SU-DHL-6 (cell line): ENCODE data around the gene ETV6.

Source experiments
- H2AFZ ChIP-seq: fragments of 200-600 bp; sonication (generic); 2 replicates; pipeline ENCODE4 v1.6.1; 2014; ENCODE audit warnings: low read depth, mild to moderate bottlenecking, moderate library complexity, mixed read lengths, antibody characterized with exemption, low read length; ENCODE audit not compliant: severe bottlenecking
- H3F3A ChIP-seq: fragments of 200-600 bp; shearing (Covaris generic); 2 replicates; pipeline ENCODE4 v1.6.0; 2016; ENCODE audit warnings: antibody characterized with exemption, mild to moderate bottlenecking; ENCODE audit not compliant: insufficient read depth
- H3K27ac ChIP-seq: fragments of 200-600 bp; sonication (generic); 2 replicates; pipeline ENCODE4 v1.5.1; 2016; ENCODE audit warnings: low read depth, mild to moderate bottlenecking, low read length, moderate library complexity, mixed read lengths
- H3K27me3 ChIP-seq: fragments of 200-600 bp; sonication (generic), shearing (Covaris generic); 2 replicates; pipeline ENCODE4 v1.6.0; 2014; ENCODE audit warnings: mild to moderate bottlenecking, low read length
- H3K36me3 ChIP-seq: fragments of 200-600 bp; sonication (generic); 2 replicates; pipeline ENCODE4 v1.6.1; 2014; ENCODE audit warnings: mild to moderate bottlenecking, low read length, mixed read lengths
- H3K4me2 ChIP-seq: fragments of 300-600, 200-600 bp; shearing (Covaris generic), sonication (generic); 2 replicates; pipeline ENCODE4 v1.6.0; 2014; ENCODE audit warnings: low read length, low read depth, mild to moderate bottlenecking; ENCODE audit not compliant: poor library complexity, severe bottlenecking
- H3K4me3 ChIP-seq: fragments of 200-600 bp; sonication (generic); 2 replicates; pipeline ENCODE4 v1.5.1; 2014; ENCODE audit warnings: antibody characterized with exemption, low read length, mild to moderate bottlenecking, mixed read lengths; ENCODE audit not compliant: insufficient read depth, poor library complexity, severe bottlenecking
- H3K79me2 ChIP-seq: fragments of 200-600 bp; sonication (generic); 2 replicates; pipeline ENCODE4 v1.6.1; 2014; ENCODE audit warnings: mild to moderate bottlenecking, low read length, moderate library complexity; ENCODE audit not compliant: insufficient read depth
- H3K9ac ChIP-seq: fragments of 200-600 bp; sonication (generic); 2 replicates; pipeline ENCODE4 v1.7.0; 2014; ENCODE audit warnings: mild to moderate bottlenecking, low read length
- H3K9me2 ChIP-seq: fragments of 200-600 bp; sonication (generic); replicated peaks from 2 replicates; pipeline ENCODE4 v1.6.1; 2014; ENCODE audit warnings: low read length; ENCODE audit not compliant: insufficient read depth
- H3K9me3 ChIP-seq: fragments of 200-600 bp; sonication (generic); 2 replicates; pipeline ENCODE4 v1.6.1; 2014; ENCODE audit warnings: low read length, mixed read lengths; ENCODE audit not compliant: insufficient read depth
- H4K20me1 ChIP-seq: fragments of 200-600 bp; sonication (generic); 2 replicates; pipeline ENCODE4 v1.6.1; 2014; ENCODE audit warnings: low read depth, mild to moderate bottlenecking, antibody characterized with exemption, low read length, moderate library complexity, mixed read lengths
- EZH2phosphoT487 ChIP-seq: fragments of 200-600 bp; sonication (generic), shearing (Covaris generic); conservative IDR thresholded peaks from 2 replicates; pipeline ENCODE4 v1.6.1; 2018; ENCODE audit warnings: mild to moderate bottlenecking, antibody characterized with exemption, low read length, moderate library complexity, mixed read lengths
- TF ChIP-seq, protein P1 (sequence below): fragments of 200-600 bp; sonication (generic); IDR thresholded peaks from one replicate; pipeline ENCODE4 v1.5.1; 2017; ENCODE audit warnings: antibody characterized with exemption, mild to moderate bottlenecking, low read length, moderate library complexity; ENCODE audit not compliant: insufficient read depth, poor library complexity, severe bottlenecking

ETV6 gene

DNA sequence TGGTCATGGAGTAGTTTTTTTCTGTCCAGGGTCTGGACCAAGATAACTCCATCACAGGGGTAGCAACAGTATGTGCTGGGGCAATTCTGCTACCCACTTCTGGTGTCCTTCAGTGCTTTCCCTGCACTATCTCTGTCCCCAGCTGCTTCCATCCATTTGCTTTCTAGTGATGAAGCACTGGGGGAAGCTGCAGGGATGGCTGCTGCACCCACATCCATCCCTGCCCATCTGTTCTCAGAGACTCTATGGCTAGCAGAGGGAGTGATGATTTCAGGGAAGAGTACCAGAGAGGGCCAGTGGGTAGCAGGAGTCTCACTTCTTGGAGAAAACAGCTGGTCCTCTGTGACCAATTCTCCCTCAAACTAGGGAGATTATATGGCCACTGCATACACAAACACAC is 44.1 kb downstream of the ETV6 start:
- TF ChIP-seq, protein P1, sequence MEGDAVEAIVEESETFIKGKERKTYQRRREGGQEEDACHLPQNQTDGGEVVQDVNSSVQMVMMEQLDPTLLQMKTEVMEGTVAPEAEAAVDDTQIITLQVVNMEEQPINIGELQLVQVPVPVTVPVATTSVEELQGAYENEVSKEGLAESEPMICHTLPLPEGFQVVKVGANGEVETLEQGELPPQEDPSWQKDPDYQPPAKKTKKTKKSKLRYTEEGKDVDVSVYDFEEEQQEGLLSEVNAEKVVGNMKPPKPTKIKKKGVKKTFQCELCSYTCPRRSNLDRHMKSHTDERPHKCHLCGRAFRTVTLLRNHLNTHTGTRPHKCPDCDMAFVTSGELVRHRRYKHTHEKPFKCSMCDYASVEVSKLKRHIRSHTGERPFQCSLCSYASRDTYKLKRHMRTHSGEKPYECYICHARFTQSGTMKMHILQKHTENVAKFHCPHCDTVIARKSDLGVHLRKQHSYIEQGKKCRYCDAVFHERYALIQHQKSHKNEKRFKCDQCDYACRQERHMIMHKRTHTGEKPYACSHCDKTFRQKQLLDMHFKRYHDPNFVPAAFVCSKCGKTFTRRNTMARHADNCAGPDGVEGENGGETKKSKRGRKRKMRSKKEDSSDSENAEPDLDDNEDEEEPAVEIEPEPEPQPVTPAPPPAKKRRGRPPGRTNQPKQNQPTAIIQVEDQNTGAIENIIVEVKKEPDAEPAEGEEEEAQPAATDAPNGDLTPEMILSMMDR, result no peak
- TF ChIP-seq EZH2phosphoT487, result no peak
- H3K79me2 ChIP-seq, result no peaks in the 10 kb centered on the region
- no peak overlapping the region for H2AFZ ChIP-seq
- H3K27ac ChIP-seq, result no peak overlapping the region
- no peak overlapping the region for H3K4me2 ChIP-seq
- H3K36me3 ChIP-seq, result no peaks in the 10 kb centered on the region
- H3K27me3 ChIP-seq, result no peaks in the 10 kb centered on the region
- no peak overlapping the region for H3K9ac ChIP-seq
- no peaks in the 10 kb centered on the region for H3F3A ChIP-seq
- no peaks in the 10 kb centered on the region for H3K9me3 ChIP-seq
- H3K4me3 ChIP-seq, result no peak overlapping the region
- no peaks in the 10 kb centered on the region for H4K20me1 ChIP-seq
- H3K9me2 ChIP-seq, result no peaks in the 10 kb centered on the region

DNA sequence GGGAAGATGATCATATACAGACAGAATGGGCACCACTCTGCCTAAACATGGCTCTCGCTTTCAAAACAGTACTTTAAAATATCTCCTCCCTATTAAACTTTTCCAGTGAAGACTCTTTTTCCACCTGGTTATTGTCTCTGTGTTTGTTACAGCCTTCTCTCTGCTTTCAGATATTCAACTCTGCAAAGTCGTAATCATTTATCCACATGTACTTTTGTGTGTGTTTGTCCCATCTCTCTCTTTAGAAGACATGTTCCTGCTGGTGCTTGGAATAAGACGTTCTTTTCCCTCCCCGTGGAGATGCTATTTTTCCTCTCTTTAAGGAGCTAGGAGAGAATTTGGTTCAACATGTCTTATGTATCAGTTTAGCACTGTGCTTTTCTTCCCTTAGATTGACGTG is 45.1 kb downstream of the ETV6 start:
- Histone ChIP-seq H3K9me2 (no peaks in the 10 kb centered on the region), H3K4me2 (no peak overlapping the region)

DNA sequence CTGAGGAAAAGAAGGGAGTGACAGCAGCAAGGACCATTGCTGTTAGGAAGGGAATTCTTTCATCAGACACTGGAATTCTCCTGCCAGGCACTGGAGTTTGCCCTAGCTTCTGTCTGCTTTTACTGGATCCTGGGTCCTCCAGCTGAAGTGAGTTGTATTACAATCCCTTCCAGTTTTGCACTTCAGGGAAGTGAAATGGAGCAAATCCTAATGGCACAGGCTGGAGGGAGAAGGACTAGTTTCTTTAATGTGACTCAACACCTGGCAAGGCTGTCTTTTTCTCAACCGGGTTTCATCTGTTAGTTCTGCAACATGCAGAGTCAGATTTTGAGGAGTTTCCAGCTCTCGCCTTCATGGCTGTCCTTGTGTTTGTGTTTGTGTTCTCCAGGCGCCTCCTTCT is 45.8 kb downstream of the ETV6 start:
- no peaks in the 10 kb centered on the region for H3F3A ChIP-seq
- H3K36me3 ChIP-seq, result no peaks in the 10 kb centered on the region
- no peaks in the 10 kb centered on the region for H3K27me3 ChIP-seq
- H3K9me3 ChIP-seq, result no peaks in the 10 kb centered on the region
- no peak overlapping the region for H3K4me2 ChIP-seq
- no peak overlapping the region for H2AFZ ChIP-seq
- no peak overlapping the region for H3K9ac ChIP-seq
- no peaks in the 10 kb centered on the region for H3K79me2 ChIP-seq
- TF ChIP-seq, protein P1, result no peak
- TF ChIP-seq EZH2phosphoT487, result no peak
- H3K9me2 ChIP-seq, result no peaks in the 10 kb centered on the region
- H4K20me1 ChIP-seq, result no peaks in the 10 kb centered on the region
- no peak overlapping the region for H3K27ac ChIP-seq
- H3K4me3 ChIP-seq, result no peak overlapping the region

More for the DNA sequence above, 45.1 kb downstream of the ETV6 start:
- H3K27ac ChIP-seq, result no peak overlapping the region
- no peaks in the 10 kb centered on the region for H3K36me3 ChIP-seq
- no peak for TF ChIP-seq EZH2phosphoT487
- TF ChIP-seq, protein P1, result no peak
- H3K27me3 ChIP-seq, result no peaks in the 10 kb centered on the region
- H3K9me3 ChIP-seq, result no peaks in the 10 kb centered on the region
- H4K20me1 ChIP-seq, result no peaks in the 10 kb centered on the region
- no peaks in the 10 kb centered on the region for H3K79me2 ChIP-seq
- H2AFZ ChIP-seq, result no peak overlapping the region
- H3K9ac ChIP-seq, result no peak overlapping the region
- no peaks in the 10 kb centered on the region for H3F3A ChIP-seq
- no peak overlapping the region for H3K4me3 ChIP-seq
